ENCODE results near the gene MRPL39.

MRPL39 gene

GRCh38 chr21:25537174-25537573 is 70.1 kb downstream of the MRPL39 start:
- no peaks in the 10 kb centered on the region for H3K79me2 ChIP-seq (ENCODE audit: control insufficient read depth, low read length)
- H3K27ac ChIP-seq (ENCODE audit: low read depth, low read length), result no peak overlapping the region
- H3K27me3 ChIP-seq (ENCODE audit: control insufficient read depth, low read length), result no peaks in the 10 kb centered on the region
- no peaks in the 10 kb centered on the region for H4K20me1 ChIP-seq (ENCODE audit: control insufficient read depth, insufficient read depth, low read depth, low read length)
- no peaks in the 10 kb centered on the region for H3F3A ChIP-seq (ENCODE audit: control insufficient read depth, insufficient read depth)
- H3K4me2 ChIP-seq (ENCODE audit: low read length), result no peak overlapping the region
- no peaks in the 10 kb centered on the region for H3K36me3 ChIP-seq (ENCODE audit: control insufficient read depth, low read length)
- H3K9me2 ChIP-seq (replicated peaks; ENCODE audit: control insufficient read depth, low read length), result no peaks in the 10 kb centered on the region
- peaks cover 5% of the 10 kb centered on the region for H3K4me1 ChIP-seq (ENCODE audit: control insufficient read depth, low read length)
- H3K4me3 ChIP-seq (ENCODE audit: low read length), result no peak overlapping the region
- H3K9me3 ChIP-seq (ENCODE audit: control insufficient read depth, insufficient read depth, low read length), result peaks cover 18% of the 10 kb centered on the region
- no peak for TF ChIP-seq EZH2phosphoT487 (IDR thresholded peaks at IDR 0.05; ENCODE audit: borderline replicate concordance, low read length)
- TF ChIP-seq, protein P1, sequence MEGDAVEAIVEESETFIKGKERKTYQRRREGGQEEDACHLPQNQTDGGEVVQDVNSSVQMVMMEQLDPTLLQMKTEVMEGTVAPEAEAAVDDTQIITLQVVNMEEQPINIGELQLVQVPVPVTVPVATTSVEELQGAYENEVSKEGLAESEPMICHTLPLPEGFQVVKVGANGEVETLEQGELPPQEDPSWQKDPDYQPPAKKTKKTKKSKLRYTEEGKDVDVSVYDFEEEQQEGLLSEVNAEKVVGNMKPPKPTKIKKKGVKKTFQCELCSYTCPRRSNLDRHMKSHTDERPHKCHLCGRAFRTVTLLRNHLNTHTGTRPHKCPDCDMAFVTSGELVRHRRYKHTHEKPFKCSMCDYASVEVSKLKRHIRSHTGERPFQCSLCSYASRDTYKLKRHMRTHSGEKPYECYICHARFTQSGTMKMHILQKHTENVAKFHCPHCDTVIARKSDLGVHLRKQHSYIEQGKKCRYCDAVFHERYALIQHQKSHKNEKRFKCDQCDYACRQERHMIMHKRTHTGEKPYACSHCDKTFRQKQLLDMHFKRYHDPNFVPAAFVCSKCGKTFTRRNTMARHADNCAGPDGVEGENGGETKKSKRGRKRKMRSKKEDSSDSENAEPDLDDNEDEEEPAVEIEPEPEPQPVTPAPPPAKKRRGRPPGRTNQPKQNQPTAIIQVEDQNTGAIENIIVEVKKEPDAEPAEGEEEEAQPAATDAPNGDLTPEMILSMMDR (IDR thresholded peaks at IDR 0.05; ENCODE audit: low read depth, low read length, poor library complexity, severe bottlenecking), result no peak

- Histone ChIP-seq H3K36me3 (ENCODE audit: control insufficient read depth, low read length) (no peaks in the 10 kb centered on the region), H3K79me2 (ENCODE audit: control insufficient read depth, low read length) (no peaks in the 10 kb centered on the region), H3K4me1 (ENCODE audit: control insufficient read depth, low read length) (peaks cover 5% of the 10 kb centered on the region), H3K4me3 (ENCODE audit: low read length) (no peak overlapping the region), H3K27ac (ENCODE audit: low read depth, low read length) (no peak overlapping the region), H4K20me1 (ENCODE audit: control insufficient read depth, insufficient read depth, low read depth, low read length) (no peaks in the 10 kb centered on the region), H3K9me3 (ENCODE audit: control insufficient read depth, insufficient read depth, low read length) (peaks cover 18% of the 10 kb centered on the region), H3K27me3 (ENCODE audit: control insufficient read depth, low read length) (no peaks in the 10 kb centered on the region), H3K9me2 (replicated peaks; ENCODE audit: control insufficient read depth, low read length) (no peaks in the 10 kb centered on the region), H3F3A (ENCODE audit: control insufficient read depth, insufficient read depth) (no peaks in the 10 kb centered on the region), H3K4me2 (ENCODE audit: low read length) (no peak overlapping the region)
- TF ChIP-seq EZH2phosphoT487 (IDR thresholded peaks at IDR 0.05; ENCODE audit: borderline replicate concordance, low read length), result no peak
- TF ChIP-seq, protein P1 (IDR thresholded peaks at IDR 0.05; ENCODE audit: low read depth, low read length, poor library complexity, severe bottlenecking), result no peak
Measured at GRCh38 chr21:25536752-25537151, 70.5 kb downstream of the MRPL39 start.

- Histone ChIP-seq H3K27ac (ENCODE audit: low read depth, low read length) (no peak overlapping the region), H3F3A (ENCODE audit: control insufficient read depth, insufficient read depth) (no peaks in the 10 kb centered on the region), H3K4me3 (ENCODE audit: low read length) (no peak overlapping the region), H3K9me3 (ENCODE audit: control insufficient read depth, insufficient read depth, low read length) (peaks cover 18% of the 10 kb centered on the region), H4K20me1 (ENCODE audit: control insufficient read depth, insufficient read depth, low read depth, low read length) (no peaks in the 10 kb centered on the region), H3K79me2 (ENCODE audit: control insufficient read depth, low read length) (no peaks in the 10 kb centered on the region), H3K9me2 (replicated peaks; ENCODE audit: control insufficient read depth, low read length) (no peaks in the 10 kb centered on the region), H3K27me3 (ENCODE audit: control insufficient read depth, low read length) (no peaks in the 10 kb centered on the region), H3K4me1 (ENCODE audit: control insufficient read depth, low read length) (peaks cover 5% of the 10 kb centered on the region), H3K36me3 (ENCODE audit: control insufficient read depth, low read length) (no peaks in the 10 kb centered on the region), H3K4me2 (ENCODE audit: low read length) (no peak overlapping the region)
- TF ChIP-seq, protein P1 (IDR thresholded peaks at IDR 0.05; ENCODE audit: low read depth, low read length, poor library complexity, severe bottlenecking), result no peak
- TF ChIP-seq EZH2phosphoT487 (IDR thresholded peaks at IDR 0.05; ENCODE audit: borderline replicate concordance, low read length), result no peak
Measured at GRCh38 chr21:25535849-25536248, 71.4 kb downstream of the MRPL39 start.
